Tibial nerve (tissue), 4 donors: Measurements from ENCODE around the gene SRR.

Experiments used
- CTCF ChIP-seq, 5 experiments: fragments of 200-600 bp in 3 of 5; fragments of 450-650 bp in 2 of 5; sonication (generic) in 3 of 5; IDR thresholded peaks; one replicate each; pipeline ENCODE4 v1.5.1; 2016 to 2019; ENCODE audit warnings: antibody characterized with exemption in 5 of 5, mild to moderate bottlenecking in 3 of 5, moderate library complexity in 2 of 5
- EP300 ChIP-seq, 2 donors: sonication (generic); formaldehyde crosslinking; IDR thresholded peaks; one replicate each; pipeline ENCODE4 v1.6.1; 2017; ENCODE audit warnings: antibody characterized with exemption in 2 of 2, mild to moderate bottlenecking in 1 of 2
- POLR2A ChIP-seq, 2 donors: fragments of 450-650 bp; IDR thresholded peaks; one replicate each; pipeline ENCODE4 v1.6.1; 2017; ENCODE audit warnings: antibody characterized with exemption in 2 of 2, mild to moderate bottlenecking in 2 of 2, moderate library complexity in 2 of 2

- TF ChIP-seq POLR2A (IDR thresholded peaks at IDR 0.05) = no peak
- no peak for TF ChIP-seq CTCF (IDR thresholded peaks at IDR 0.05)
- TF ChIP-seq EP300 (IDR thresholded peaks at IDR 0.05) = no peak
Observed at GRCh38 chr17:2299756-2300155, 4.0 kb upstream of the SRR start.
